Measurements from ENCODE around the gene C10orf105. TPM values are rescaled to one million over a fixed set of nuclear protein-coding genes. Genes with fewer than 3 reads are reported as not detected.

C10orf105 gene
- total RNA-seq, 2 donors from 2014 or later: 0.08 TPM; not detected in 1

DNA sequence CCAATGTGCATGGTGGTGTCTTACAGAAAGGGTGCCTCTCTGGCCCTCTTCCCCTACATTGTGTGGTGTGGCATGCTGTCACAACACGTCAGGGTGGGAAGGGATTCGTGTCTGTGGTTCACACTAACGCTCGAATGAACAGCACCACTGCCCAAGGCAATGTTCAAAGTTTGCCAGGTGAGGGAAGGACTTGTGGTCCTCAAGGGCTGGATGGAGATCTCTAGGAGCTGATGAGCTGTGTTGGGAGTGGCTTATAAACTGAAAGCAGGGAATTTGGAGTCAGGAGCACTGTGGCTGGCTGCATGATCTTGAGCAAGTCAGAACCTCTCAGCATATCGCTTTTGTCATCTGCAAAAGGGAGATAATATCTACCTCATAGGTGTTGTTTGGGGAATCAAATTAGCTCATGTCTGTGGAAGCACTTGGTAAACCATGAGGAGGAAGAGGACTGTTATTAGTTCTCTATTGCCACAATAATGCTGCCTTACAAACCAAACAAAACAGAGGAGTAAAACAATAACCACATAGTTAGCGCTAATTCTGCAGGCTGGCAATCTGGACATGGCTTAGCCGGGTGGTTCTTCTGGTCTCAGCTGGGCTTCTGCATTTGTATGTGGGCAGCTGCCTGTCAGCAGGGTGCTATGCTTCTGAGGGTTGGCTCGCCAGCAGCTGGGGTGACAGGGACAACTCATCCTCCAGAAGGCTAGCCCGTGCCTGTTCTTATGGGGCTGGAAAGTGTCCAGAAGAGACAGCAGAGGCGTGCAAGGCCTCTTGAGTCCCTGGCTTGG, 22.9 kb upstream of the C10orf105 start:
- no peak for ATAC-seq
- intact Hi-C loops (cut with DNase I, micrococcal nuclease): no loop called here
- DNase-seq: no peak

DNA sequence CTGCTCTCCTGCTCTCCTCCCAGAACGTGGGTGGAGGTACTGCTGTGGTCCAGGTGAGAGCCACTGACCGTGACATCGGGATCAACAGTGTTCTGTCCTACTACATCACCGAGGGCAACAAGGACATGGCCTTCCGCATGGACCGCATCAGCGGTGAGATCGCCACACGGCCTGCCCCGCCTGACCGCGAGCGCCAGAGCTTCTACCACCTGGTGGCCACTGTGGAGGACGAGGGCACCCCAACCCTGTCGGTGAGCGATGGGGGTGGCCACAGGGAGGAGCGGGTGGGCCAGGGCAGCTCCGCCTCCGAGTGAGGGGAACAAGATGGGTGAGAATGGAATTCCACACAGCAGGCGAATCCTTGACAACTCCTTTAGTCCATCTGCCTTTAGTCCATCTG, 22.1 kb upstream of the C10orf105 start:
- intact Hi-C loops (cut with DNase I, micrococcal nuclease): no loop called here
- DNase-seq (no peak), ATAC-seq (no peak)

DNA sequence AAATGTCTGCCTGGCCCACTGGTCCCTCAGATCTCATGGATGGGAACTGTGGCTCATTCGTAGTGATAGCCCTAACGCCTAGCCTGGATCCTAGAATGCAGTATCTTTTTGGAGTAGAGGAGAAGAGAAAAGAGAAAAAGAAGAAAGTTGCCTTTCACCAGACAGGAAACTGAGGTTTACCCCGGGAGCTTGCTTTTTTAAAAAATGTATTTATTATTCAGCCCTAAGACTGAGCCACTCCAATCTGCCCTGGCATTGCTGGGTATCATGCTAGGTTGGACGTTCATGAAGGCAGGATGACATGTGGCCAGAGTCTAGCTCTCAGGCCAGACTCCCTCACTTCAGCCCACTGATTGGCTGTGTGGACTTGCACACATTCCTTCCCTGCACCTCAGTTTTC, 21.5 kb upstream of the C10orf105 start:
- intact Hi-C loops (cut with DNase I, micrococcal nuclease): no loop called here
- no peak for ATAC-seq
- DNase-seq: no peak

DNA sequence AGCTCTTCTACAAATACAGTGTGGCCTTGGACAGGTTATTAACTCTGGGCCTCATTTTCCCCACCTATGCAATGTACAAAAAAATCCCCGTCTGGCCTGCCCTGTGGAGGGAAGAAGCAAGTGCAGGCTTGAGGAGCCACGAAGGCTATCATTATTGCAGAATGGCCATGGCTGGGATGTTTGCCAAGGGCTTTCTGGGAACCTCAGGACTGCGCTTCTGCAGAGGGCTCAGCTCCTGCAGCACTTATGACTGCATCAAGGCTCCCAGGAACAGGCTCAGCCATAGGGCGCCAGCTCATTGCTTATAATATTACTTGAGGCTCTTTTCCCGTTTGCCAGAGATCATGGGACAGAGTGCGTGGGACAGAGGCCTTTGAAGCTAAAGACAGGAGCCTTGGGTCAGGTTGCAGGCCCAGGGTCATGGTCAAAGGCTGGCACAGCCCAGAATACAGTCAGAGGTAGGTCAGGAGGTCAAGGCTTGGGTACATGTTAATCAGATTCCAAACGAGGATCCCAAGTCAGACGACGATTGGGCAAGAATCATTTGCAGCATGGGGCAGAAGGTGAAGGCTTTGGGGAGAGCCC, 20.6 kb upstream of the C10orf105 start:
- peak in 1 of 2 donors; percentile 54 for DNase-seq
- ATAC-seq: no peak
- intact Hi-C loops (cut with DNase I, micrococcal nuclease): no loop called here

DNA sequence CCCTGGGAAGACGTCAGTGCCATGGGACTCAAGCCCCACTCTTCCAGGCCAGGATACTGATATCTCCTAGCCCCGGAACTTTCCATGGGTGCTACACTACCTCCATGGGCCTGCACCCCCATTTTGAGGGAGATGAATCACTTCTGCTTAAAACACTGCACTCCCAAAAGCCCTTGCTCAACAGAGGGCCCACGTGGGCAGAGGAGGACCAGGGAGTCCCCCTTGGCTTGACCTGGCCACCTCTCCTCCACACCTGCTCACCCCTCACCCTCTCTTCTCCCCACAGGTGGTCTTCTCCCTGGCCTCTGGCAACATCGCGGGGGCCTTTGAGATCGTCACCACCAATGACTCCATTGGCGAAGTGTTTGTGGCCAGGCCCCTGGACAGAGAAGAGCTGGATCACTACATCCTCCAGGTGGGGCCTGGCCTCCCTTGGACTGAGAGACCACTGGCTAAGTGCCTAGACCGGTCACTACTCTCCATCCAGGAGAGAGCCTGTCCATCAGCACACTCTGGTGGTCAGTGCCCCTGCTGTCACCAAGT, 19.9 kb upstream of the C10orf105 start:
- ATAC-seq: no peak
- no peak for DNase-seq
- intact Hi-C loops (cut with DNase I, micrococcal nuclease): no loop called here

DNA sequence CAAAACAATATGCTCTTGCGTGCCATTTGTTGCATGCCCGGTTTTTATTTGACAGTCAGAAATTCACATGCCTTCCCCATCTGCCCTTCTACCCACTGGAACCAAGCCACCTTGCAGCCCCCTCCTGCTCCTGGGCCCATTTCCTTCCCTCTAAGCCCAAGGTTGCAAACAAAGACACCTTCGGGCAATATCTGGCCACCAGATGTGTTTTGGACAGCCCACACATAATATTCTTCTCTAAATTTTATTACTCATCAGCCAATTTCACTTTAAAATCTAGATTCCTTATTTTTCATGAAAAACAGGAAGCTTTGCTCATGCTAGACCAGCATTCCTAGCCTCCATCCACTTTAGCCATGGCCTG, 18.2 kb upstream of the C10orf105 start:
- no peak for DNase-seq
- intact Hi-C loops (cut with DNase I, micrococcal nuclease): no loop called here
- ATAC-seq: no peak

DNA sequence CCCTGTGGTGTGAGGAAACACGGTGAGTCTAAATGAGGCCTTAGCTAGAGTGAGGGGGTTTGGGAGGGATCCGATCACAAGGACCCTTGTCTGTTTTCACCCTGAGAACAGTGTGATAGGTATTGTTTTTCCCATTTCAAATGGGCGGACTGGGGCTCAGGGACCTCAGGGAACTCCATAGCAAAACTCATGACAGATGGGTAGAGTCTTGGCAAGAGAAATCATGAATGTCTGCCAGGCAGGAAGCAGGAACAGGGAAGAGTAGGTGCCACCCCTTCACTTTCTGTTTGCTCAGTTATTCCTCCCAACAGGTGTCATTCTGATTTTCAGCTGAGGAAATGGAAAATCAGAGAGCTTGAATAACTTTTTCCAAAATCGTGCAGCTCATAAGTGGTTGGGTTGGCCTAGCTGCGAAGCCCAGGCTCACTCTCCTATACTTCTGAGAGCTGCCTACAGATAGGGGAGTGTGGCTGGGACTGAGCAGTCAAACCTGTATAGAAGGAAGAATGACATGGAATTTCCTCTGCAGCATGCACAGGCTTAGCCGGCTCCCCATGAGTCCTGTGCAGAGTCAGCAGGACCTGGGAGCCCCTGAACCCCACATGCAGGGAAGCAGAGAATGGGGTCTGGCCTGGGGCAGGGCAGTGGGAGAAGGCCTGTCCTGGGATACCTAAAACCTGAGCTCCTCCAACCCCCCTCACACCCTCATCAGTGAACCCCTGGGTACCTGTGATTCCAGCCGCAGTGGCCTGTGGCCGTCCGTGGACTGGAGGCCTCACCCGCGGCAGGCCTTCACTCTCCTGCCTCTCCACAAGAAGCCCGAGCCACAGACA, 17.6 kb upstream of the C10orf105 start:
- intact Hi-C loops (cut with DNase I, micrococcal nuclease): no loop called here
- DNase-seq (no peak), ATAC-seq (peak; percentile 87)

DNA sequence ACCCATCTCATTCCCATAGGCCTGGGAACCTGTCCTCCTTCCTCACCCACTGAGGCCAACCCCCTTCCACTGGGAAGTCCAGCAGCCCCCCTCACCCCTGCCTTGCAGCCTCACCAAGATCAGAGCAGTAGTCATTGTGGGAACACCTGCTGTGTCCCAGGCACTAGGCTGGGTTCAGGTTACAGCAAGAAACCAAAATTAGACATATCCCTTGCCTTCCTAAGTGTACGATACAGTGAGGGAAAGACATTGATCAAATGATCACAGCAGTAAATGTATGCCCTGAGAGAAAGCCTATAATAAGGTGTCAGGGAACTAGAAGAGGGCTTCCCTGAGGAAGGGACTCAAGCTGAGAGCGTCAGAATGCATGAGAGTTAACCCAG, 17.0 kb upstream of the C10orf105 start:
- DNase-seq: no peak
- no peak for ATAC-seq

DNA sequence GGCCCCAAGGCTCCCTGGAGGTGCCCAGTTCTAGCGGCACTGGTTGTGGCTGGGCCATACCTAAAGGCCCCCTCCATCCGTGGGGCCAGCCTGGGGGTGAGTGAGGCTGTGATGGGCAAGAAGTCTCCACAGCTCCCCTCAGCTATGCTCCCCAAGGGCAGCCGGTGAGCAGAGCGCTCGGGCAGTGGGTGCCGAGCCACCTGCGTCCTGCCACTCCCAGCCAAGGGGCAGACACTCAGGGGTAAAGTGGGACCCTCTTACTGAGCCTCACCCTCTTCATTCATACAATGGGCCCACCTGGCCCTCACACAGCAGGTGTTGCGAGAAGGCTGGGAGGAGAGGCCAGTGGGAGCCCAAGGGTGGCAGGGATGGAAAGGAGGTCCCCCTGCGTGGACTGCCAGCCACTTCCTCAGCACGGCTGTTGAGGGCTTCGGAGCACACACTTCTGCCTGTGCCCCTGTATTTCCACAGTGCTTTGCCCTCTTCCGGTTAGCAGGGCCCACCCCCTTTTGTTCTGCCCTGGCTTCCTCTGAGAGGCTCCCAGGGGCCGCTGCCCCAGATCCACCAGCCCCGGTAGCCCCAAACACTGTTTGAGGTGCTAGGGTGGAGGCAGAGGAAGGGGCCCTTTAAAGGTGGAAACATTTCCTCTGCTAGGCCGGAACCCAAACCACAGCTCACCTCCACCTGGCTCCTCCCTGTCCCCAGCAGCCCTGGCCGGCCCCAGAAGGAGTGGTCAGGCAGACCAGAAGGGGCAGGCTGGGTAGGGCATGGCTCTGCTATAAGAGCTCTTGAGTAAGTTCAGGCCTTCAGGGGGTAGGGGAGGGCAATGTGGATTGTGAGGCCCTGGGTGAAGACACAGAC, 16.4 kb upstream of the C10orf105 start:
- intact Hi-C loops (cut with DNase I, micrococcal nuclease): no loop called here
- DNase-seq (peak; percentile 54 to 75), ATAC-seq (peak; percentile 59)

More for the DNA sequence above, 17.0 kb upstream of the C10orf105 start:
- intact Hi-C loops (cut with DNase I, micrococcal nuclease): no loop called here

DNA sequence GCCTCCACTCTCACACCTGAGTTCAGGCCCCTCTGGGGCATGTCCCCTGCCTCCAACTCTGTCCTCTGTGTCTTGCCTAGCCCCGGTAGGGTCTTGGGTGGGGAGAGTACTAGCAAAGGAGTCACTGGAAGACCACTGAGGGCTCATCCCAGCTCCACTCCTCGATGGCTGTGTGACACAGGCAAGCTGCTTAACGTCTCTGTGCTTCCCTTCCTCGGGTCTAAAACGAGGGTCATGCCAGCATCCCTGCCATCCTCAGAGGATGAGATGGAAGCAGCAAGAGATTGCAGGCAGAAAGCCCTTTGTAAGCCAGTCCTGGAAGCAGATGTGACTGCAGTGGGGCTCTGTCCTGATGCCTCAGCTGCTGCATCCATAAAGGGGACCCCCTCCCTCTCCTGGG, 15.2 kb upstream of the C10orf105 start:
- ATAC-seq (no peak), DNase-seq (no peak)
- intact Hi-C loops (cut with DNase I, micrococcal nuclease): no loop called here

DNA sequence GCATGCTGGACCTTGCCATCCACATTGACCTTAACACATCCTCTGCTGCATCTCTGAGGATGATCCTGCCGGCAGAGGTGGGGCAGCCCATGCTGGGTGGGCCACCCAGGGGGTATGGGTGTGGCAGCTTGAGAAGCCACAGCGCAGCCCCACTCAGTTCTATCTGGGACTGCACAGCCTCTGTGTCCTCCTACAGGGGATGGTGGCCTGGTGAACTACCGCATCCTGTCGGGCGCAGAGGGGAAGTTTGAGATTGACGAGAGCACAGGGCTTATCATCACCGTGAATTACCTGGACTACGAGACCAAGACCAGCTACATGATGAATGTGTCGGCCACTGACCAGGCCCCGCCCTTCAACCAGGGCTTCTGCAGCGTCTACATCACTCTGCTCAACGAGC, 12.2 kb upstream of the C10orf105 start:
- no peak for DNase-seq

DNA sequence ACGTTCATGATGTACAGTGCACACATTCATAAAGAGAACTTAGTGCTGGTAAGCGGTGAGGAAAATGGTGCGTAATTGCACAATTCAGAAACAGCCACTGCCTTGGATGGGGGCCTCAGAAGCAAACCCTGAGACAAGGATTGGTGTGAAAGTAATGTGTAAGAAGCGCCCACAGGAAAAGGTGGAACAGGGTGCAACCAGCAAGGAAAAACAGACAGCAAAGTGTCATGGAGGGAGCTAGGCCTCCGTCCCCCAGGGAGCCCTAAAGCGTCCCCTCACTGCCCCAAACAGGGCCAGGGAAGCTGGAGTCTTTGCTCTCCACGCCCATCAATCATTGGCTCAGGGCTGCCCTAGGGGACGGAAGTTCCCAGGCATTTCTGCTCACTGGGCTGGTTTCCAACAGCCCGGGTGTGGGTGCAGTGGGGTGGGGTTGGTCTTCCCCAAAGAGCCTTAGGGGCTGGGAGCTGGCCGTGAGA, 9.6 kb upstream of the C10orf105 start:
- peak; percentile 87 to 91 for DNase-seq
- intact Hi-C loops (cut with DNase I, micrococcal nuclease): no loop called here
- peak; percentile 72 for ATAC-seq

More for the DNA sequence above, 12.2 kb upstream of the C10orf105 start:
- ATAC-seq: no peak
- intact Hi-C loops (cut with DNase I, micrococcal nuclease): no loop called here

DNA sequence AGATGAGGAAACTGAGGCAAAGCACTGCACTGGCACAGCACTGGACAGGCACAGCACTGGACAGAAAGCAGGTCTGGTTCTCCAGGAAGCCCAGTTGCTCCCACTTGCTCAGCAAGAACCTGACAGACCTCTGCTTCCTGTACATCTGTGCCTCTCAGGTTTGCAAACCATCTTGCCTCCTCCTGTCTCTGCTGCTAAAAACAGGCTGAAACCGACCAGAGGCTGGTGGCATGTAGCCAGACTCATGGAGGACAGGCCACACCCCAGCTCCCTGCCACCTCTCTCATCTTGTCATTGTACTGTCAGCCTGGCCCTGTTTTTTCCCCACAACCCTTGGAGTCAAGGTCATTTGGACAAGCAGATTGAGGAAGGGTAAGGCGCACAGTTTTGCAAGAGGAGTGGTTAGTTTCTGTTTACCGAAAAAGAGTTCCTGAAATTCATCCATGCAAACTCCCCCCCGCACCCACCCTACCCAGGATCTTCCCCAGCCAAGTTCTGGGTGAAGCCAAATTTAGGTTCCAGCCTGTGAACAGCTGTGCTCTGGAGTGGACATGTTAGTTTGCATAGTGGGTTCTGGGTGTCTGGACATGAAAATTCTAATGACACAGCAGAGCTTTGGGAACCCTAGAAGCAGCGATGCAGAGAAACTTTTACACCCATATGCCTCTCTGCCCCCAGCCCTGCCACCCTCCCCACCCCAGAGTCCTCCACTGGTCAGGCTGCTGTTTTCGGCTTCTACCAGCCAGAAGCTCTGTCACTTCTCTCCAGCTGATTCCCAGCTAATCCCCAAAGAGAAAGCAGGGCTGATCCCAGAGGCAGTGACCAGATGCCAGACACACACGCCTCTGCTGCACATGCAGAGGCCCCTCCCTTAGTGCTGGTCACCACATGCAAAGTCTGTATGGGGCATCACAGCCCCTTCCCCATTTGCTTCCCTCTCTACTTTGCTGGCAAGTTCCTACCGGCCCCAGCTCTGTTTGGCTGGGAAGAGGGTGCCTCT, 8.5 kb upstream of the C10orf105 start:
- peak; percentile 86 to 90 for DNase-seq
- intact Hi-C loops (cut with DNase I, micrococcal nuclease): no loop called here
- ATAC-seq: peak; percentile 73

DNA sequence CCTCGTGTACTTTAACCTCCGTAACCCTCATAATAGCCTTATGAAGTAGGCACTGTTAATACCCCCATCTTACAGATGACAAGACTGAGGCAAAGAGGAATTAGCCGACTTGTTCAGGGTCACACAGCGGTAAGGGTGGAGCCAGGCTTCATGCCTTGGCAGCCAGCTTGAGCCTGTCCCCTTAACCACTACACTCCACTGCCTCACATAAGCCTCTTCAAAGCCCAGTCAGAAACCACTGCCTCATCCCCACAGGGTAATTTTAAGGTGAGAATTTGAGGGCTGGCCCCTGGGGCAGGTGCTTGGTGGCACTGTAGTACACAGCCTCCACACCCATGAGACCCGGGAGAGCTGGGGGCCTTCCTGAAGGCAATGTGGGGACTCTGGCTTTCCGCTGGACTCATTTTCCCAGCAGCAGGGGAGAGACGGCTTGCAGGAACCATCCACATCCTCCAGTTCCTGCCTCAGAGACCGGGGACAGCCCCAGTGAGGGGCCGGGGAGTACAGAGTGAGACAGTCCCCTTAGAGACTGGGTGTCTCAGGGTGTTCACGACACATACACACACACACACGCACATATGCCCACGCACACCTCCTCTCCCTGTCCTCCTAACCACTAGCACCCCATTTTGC, 7.6 kb upstream of the C10orf105 start:
- peak; percentile 6 for ATAC-seq
- intact Hi-C loops (cut with DNase I, micrococcal nuclease): no loop called here
- DNase-seq: no peak

DNA sequence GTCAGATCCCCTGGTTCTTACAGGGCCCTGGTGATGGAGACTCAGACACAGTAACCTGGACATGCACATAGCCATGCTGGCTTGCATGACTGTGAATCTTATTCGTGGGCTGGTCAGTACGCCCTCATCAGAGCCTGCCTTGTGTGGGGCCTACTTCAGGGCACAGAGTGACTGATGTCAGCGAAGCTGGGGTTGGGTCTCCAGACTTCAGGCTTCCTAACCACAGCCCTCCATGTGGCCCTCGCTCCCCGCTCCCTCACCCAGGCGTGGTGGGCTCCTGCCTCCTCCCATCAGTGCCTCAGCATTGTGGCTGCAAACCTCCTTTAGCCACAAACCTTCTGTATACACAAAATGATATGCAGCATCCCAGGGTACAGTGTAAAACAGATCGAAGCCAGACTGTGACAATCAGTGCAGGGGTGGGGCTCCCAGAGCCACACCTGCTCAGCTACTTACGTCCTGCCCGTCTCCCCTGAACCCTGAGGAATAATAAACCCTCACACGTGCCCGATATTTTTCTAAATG, 7.1 kb upstream of the C10orf105 start:
- intact Hi-C loops (cut with DNase I, micrococcal nuclease): no loop called here
- DNase-seq (no peak), ATAC-seq (peak; percentile 46)

DNA sequence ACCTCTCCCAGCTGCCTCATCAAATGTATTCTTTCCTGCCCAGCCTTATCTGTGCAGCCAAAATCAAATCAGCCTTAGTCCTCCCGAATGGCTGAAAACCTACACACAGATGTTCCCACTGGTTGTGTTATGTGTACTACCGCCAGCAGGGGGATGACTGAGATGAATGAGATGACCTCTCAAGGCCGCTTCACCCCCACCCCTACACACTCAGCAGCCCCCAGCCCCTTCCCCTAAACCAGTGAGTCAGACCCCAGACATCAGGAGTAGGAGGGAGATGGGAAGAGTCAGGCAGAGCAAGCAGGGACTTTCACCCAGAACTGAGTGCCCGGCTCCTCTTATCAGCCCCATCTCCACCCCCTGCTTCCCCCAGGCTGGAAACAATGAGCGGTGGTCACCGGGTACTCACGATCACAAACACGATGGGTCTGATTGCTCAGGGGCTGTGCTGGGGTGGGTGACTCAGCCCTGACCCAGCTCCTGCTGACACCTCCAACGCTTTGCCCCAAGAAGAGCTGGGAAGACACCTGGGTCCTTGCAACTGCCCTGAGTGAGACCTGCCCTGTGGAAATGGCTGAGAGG, 6.5 kb upstream of the C10orf105 start:
- intact Hi-C loops (cut with DNase I, micrococcal nuclease): no loop called here
- DNase-seq (peak in 1 of 2 donors; percentile 61), ATAC-seq (no peak)

Measured in left colon (tissue), 2 donors.